Stimulated activated CD8-positive, alpha-beta memory T cell treated with anti-CD3 and anti-CD28 coated beads, Interleukin-2, amount 100 ng/mL, for 1 hour (primary cell): ENCODE data around the gene WIPF3.

Experiments
- DNase-seq, 2 donors: peaks; one replicate each; pipeline ENCODE4 v3.0.0-alpha.2; 2020; ENCODE audit warnings: low read depth in 2 of 2

WIPF3 gene

GRCh38 chr7:29844559-29844958 is 38.3 kb downstream of the WIPF3 start:
- DNase-seq: no peak

DNA sequence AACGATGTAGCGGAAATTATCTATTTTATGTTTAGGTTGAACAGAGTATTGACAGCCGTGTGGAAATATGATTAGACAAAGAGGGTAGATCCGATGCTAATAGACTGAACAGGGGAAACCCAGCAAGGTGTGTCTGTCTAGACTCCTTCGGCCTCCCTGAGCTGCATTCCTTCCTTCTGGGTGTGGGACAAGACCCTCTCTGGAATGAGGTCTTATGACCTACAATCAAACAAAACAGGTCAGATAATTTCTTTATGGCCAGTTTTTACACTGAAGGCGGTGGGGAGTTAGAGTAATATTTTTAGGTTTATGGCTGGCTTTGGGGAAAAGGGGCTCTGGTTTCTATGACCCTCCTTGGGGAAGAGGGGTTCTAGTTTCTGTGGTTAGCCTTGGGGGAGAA is 41.2 kb downstream of the WIPF3 start:
- no peak for DNase-seq

- no peak for DNase-seq
Measured at GRCh38 chr7:29847916-29848315, 41.6 kb downstream of the WIPF3 start.

GRCh38 chr7:29848941-29849340 is 42.6 kb downstream of the WIPF3 start:
- DNase-seq: no peak

DNA sequence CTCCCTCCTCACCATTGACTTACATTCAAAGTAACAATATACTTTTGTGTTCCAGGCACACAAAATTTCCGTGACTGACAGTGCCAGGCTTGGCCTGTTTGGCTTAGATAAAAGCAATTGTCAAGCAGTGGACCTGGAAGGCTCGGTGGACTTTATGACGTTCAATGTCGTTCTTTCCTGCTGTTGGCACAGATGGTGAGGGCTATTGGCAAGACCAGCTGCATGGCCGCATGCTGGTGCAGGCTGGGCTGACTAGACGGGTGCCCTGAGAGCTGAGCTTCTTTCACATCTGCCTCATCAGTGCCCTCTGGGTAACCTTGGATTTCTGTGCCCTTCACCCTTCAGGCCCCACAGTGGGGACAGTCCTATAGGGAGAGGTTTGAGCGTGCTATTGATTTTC is 45.2 kb downstream of the WIPF3 start:
- DNase-seq: no peak

DNA sequence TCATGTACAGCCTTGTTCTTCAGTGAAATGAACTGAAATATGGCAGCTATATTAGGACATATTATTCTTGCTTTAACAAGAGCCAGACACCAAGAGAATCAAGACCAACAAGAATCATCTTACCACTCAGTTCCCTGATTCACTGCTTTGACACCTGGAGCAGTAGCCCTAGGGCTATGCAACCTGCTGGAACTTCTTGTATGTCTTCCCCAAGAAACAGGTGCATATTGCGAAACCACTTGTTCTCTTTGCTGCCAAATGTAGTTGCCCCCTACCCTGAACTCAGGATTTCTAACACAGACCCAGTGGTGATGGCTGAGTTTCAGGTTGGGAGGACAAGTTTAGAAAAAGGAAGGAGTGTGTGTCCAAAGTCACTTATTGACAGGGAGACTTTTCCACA is 46.1 kb downstream of the WIPF3 start:
- no peak for DNase-seq

GRCh38 chr7:29853072-29853471 is 46.8 kb downstream of the WIPF3 start:
- DNase-seq: no peak

GRCh38 chr7:29853789-29854188 is 47.5 kb downstream of the WIPF3 start:
- DNase-seq: no peak

DNA sequence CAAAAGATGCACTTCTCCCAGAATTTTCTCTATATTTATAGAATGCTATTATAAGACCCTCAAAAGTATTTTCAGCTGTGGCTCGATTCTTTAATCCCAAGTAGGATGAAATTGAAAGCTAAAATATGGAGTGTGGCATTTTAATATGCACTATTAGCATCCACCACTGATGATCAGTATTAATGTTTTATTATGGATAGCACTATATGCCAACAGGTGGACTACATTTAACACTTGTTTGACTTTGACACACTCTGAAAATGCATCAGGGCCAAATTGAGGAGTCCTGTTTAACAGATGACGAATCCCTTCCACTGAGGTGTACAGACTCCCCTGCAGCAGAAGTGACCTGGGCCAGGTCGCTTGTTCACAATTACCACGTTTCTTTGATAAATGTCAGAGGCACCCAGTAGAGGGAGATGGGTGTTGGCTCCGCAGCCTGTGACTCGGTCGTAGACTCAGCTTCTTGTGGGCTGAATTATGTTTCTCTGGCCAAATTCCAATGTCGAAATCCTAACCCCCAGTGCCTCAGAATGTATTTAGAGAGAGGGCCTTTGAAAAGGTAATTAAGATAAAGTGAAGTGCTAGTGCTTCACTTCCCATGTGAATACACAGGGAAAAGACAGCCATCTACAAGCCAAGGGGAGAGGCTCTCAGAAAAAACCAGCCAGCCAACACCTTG is 48.1 kb downstream of the WIPF3 start:
- DNase-seq: no peak

DNA sequence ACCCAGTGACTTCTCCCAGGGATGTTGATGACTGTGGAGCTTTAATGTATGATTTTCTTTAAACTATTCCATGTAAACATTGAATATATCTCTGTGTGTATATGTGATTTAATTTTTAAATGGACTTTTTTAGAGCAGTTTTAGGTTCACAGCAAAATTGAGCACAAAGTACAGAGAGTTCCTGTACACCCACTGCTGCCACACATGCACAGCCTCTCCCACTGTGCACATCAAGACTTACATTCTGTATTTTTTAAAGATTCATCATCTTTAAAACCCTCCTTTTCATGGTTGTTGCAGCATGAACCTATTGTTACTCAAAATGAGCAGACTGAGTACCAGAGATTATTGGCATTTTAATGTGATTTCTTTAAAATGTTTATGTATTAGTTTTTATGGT is 51.3 kb downstream of the WIPF3 start:
- DNase-seq: no peak

- DNase-seq: no peak
Measured at GRCh38 chr7:29858191-29858951, 52.1 kb downstream of the WIPF3 start.

GRCh38 chr7:29859104-29859503 is 52.8 kb downstream of the WIPF3 start:
- DNase-seq: no peak

GRCh38 chr7:29859524-29860185 is 53.3 kb downstream of the WIPF3 start:
- DNase-seq: no peak

GRCh38 chr7:29860186-29860585 is 53.9 kb downstream of the WIPF3 start:
- DNase-seq: no peak

DNA sequence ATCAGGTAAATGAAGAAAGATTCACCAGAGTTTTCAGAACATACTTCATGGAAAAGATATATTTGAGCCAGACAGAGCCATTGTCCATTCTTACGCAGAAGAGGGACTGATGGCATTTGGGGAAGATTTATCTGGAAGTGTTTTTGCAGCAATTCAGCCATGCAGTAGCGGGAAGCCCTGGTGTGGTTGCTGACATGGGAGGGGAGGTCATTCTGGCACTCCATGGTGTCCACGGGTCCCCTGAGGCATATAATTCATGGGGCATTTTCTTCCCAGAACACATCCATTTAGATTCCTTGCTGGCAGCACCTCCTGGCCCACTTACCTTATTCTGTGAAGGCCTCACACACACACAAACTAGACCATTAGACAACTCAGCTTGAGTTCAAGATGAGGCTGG is 55.6 kb downstream of the WIPF3 start:
- DNase-seq: no peak

DNA sequence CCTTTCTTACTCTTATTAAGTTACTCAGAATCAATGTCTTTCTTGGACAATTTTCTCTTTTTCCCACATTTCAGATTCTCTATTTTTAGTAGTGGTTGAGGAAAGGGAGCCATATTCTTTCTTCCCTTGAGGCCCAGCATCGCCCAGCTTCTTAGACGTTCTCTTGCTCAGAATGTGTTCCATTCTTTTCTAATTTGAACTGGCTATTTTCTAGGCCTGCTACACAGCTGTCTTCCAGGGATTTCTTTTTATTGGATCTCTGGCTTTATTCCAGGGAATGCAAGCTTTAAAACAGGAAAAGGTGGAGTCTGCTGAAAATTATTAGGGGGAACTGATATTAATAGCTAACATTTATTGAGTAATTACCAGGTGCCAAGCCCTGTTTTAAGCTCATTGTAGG is 58.3 kb downstream of the WIPF3 start:
- DNase-seq: no peak

- DNase-seq: no peak
Measured at GRCh38 chr7:29865526-29865925, 59.2 kb downstream of the WIPF3 start.

DNA sequence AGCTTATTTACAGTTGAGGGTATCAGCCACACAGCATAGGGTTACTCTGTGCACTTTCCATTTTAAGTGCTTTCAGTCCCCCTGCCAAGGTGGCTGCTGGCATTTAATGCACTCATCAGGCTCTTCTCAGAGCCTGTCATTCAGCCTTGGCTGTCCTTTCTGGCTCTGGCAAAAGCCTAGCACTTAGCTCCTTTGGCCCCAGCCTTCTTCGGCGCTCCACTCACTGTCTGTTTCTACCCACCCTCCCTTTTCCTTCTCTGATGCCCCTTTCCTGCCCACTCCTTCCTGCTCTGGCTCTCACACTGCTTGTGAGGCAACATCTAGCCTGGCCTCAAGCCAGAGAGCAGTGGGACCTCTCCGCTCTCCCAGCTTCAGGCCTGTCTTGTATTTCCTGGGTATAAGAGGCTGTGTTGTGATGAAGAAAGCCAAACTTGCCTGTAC is 60.2 kb downstream of the WIPF3 start:
- DNase-seq: no peak

DNA sequence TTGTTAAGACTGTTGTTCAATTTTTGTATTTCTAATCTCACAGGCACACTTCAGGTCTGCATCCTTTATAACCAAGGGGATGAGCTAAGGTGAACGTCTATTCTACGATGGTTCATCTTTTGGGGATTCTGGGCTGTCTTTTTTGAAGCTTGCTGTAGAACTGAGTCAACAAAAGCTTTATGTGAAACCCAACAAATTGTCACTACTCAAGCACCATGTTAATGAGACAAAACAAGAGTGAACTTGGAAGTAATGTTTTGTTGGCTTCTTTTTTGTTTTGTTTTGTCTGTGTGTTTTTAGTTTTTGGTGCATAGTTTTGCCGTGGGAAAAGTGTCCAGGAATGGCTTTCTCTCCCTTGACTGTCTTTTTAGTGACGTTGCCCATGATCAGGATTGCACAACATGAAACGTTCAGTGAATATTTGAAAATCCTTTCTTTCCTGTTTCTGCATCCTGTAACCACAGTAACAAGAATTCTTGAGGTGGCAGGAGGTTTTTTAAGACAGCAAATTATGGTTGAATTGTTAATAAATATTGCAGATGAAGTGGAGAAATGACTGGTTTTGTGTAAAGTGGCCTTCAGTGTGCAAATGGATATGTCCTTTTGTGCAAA is 65.6 kb downstream of the WIPF3 start:
- DNase-seq: no peak

- DNase-seq: no peak
Measured at GRCh38 chr7:29873644-29874294, 67.5 kb downstream of the WIPF3 start.

DNA sequence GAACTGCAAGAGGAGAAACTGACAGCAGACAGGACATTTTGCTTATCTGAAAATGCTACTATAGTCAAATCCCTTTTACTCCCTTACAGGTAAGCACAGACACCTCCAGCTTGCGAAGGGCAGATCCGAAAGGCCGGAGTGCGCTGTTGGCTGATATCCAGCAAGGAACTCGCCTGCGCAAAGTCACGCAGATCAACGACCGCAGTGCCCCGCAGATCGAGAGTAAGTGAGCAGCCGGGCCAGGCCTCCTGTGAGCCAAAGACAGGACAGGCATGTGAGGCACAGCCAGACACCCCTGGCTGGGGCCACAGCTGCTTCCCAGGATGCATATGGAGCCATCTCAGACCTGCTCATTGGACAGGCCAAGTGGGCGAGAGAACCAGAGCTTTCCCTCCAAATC is 69.4 kb downstream of the WIPF3 start:
- no peak for DNase-seq

DNA sequence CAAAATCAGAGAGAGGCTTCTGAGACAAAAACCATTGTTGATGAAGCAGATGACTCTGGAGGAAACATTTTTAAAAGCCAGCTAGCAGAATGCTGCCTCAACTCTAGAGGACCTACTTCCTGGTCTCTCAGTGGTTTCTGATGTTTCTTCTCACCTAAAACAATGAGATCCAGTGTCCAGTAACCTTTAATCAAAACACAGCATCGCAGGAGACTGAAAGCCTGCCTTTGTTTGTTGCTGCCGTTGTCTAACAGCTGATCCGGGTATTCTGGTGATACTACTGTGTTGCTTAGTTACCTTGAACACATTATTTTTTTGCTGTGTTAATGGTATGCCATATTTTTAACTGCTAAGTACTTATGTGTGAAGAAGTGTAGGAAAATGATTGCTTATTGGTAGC is 70.9 kb downstream of the WIPF3 start:
- no peak for DNase-seq
